ENCODE results near the gene WFS1.

DNA sequence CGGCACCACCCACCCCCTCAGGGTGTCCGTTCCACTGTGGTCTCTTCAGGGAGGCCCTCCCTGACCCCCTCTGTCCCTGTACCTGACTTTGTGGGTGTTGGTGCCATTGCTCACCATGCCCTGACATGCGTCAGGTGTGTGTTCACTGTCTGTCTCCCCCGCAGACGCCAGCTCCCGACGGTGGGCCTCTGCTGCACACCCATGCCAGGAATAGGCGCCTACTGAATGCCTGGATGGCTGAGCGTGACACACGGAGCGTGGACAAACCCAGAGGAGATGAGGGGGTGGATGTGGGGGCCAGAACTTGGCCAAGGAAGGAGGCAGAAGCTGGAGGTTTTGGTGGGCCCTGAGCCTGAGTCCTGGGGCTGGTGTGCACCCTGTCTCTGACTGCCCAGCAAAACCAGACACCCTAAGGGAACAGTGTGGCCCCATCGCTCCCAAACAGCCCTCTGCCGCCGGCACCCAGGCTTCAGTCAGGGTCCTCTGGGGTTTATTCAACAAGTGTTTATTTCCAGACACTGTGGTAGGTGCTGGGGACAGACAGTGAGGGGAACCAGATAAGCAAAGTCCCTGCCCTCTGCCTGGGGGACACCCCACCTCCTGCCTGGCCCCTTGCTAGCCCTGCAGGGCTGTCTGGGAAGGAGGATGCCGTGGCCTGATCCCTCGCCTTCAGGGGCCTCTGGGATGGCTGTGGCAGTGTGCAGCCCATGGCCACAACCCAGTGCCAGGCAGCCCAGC lies 76.9 kb downstream of the WFS1 start:
- TF ChIP-seq, protein P1, sequence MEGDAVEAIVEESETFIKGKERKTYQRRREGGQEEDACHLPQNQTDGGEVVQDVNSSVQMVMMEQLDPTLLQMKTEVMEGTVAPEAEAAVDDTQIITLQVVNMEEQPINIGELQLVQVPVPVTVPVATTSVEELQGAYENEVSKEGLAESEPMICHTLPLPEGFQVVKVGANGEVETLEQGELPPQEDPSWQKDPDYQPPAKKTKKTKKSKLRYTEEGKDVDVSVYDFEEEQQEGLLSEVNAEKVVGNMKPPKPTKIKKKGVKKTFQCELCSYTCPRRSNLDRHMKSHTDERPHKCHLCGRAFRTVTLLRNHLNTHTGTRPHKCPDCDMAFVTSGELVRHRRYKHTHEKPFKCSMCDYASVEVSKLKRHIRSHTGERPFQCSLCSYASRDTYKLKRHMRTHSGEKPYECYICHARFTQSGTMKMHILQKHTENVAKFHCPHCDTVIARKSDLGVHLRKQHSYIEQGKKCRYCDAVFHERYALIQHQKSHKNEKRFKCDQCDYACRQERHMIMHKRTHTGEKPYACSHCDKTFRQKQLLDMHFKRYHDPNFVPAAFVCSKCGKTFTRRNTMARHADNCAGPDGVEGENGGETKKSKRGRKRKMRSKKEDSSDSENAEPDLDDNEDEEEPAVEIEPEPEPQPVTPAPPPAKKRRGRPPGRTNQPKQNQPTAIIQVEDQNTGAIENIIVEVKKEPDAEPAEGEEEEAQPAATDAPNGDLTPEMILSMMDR (conservative IDR thresholded peaks at IDR 0.05; ENCODE audit: low read length) = no peak
- no peak for TF ChIP-seq EZH2phosphoT487 (IDR thresholded peaks at IDR 0.05; ENCODE audit: borderline replicate concordance)

Data from Loucy (cell line).